Neural cell (in vitro differentiated cells): ENCODE results near the gene HTATSF1.

ENCODE experiments used
- CTCF ChIP-seq: fragments of 450-650 bp; IDR thresholded peaks from 2 replicates; pipeline ENCODE4 v1.5.1; 2014; ENCODE audit warnings: antibody characterized with exemption, mild to moderate bottlenecking, moderate library complexity; ENCODE audit not compliant: poor library complexity, severe bottlenecking
- EP300 ChIP-seq: fragments of 450-650 bp; conservative IDR thresholded peaks from 2 replicates; pipeline ENCODE4 v1.6.1; 2014; ENCODE audit warnings: antibody characterized with exemption, mild to moderate bottlenecking, moderate library complexity; ENCODE audit not compliant: poor library complexity, severe bottlenecking
- EZH2 ChIP-seq: fragments of 200-600, 300-800 bp; shearing (Covaris generic), sonication (generic); IDR thresholded peaks from 2 replicates; pipeline ENCODE4 v1.6.1; 2014; ENCODE audit warnings: antibody characterized with exemption, low read length, borderline replicate concordance, mild to moderate bottlenecking; ENCODE audit not compliant: insufficient read depth, poor library complexity, severe bottlenecking
- RAD21 ChIP-seq: fragments of 450-650 bp; conservative IDR thresholded peaks from 2 replicates; pipeline ENCODE4 v1.6.1; 2014; ENCODE audit warnings: antibody characterized with exemption, mild to moderate bottlenecking, moderate library complexity
- REST ChIP-seq: IDR thresholded peaks from 2 replicates; pipeline ENCODE4 v1.6.1; 2012; ENCODE audit warnings: borderline replicate concordance

GRCh38 chrX:136497556-136498052 lies at the start of gene HTATSF1:
- no peak for TF ChIP-seq CTCF
- no peak for TF ChIP-seq REST
- TF ChIP-seq EZH2 = no peak
- no peak for TF ChIP-seq EP300
- peak; percentile 20 for TF ChIP-seq RAD21
